Spleen (tissue), 7 donors: ENCODE measurements around the gene LRRC4C.

ENCODE experiments used
- POLR2AphosphoS5 ChIP-seq, 3 donors: sonication (generic); formaldehyde crosslinking; IDR thresholded peaks; one replicate each; pipeline ENCODE4 v1.5.1; 2017; ENCODE audit warnings: antibody characterized with exemption in 3 of 3
- TF ChIP-seq, protein P1 (sequence below), 11 experiments: fragments of 200-600 bp in 7 of 11; fragments of 450-650 bp in 4 of 11; sonication (generic) in 4 of 11; IDR thresholded peaks in 8 of 11; conservative IDR thresholded peaks in 3 of 11; 1 replicate in 7 of 11; 2 replicates in 4 of 11; pipeline versions ENCODE4 v1.4.0 to v1.8.0; 2016 to 2021; ENCODE audit warnings: antibody characterized with exemption in 11 of 11, inconsistent platforms in 4 of 11, mild to moderate bottlenecking in 1 of 11
- donor health status: DM: no; HTN: no; CAD: no; lungs with moderate emphysema.
- donor health status: DM: no; HTN: no; CAD: no.
- donor health status: DM: no; HTN: no; CAD: no.

DNA sequence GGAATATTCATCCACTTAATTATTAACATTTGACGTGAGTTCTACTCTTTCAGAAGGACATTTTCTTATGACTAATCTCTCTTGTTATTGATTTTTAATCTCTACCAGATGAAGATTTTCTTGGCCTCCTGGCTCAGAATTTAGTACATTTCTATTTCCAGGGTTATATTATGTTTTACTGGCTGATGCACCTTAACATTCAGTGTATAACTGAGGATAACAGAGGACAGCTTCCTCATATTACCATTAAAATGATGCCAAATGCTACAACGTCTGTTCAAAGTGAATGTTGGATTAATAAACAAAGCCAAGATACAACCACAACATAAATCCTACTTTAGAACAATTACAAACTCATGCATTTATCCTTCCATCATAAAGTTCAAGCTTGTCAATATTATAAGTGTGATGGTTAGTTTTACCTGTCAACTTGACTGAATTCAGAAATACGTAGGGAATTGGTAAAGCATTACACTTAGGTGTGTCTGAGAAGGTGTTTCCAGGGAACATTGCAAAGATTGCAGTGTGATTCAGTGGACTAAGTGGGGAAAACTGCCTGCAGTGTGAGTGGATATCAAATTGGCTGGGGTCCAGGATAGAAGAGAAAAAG is 485.2 kb downstream of the LRRC4C start:
- TF ChIP-seq, protein P1, sequence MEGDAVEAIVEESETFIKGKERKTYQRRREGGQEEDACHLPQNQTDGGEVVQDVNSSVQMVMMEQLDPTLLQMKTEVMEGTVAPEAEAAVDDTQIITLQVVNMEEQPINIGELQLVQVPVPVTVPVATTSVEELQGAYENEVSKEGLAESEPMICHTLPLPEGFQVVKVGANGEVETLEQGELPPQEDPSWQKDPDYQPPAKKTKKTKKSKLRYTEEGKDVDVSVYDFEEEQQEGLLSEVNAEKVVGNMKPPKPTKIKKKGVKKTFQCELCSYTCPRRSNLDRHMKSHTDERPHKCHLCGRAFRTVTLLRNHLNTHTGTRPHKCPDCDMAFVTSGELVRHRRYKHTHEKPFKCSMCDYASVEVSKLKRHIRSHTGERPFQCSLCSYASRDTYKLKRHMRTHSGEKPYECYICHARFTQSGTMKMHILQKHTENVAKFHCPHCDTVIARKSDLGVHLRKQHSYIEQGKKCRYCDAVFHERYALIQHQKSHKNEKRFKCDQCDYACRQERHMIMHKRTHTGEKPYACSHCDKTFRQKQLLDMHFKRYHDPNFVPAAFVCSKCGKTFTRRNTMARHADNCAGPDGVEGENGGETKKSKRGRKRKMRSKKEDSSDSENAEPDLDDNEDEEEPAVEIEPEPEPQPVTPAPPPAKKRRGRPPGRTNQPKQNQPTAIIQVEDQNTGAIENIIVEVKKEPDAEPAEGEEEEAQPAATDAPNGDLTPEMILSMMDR (IDR thresholded peaks at IDR 0.05 in 8 of 11, conservative IDR thresholded peaks at IDR 0.05 in 3 of 11) = no peak
- TF ChIP-seq POLR2AphosphoS5 (IDR thresholded peaks at IDR 0.05) = no peak
